DMS79 (cell line): ENCODE data around the gene NFKBIL1.

Experiments used
- DNase-seq: peaks from one replicate; lab custom pipeline; 2025; lab: John Stamatoyannopoulos, UW

NFKBIL1 gene

GRCh38 chr6:31559958-31560696 lies 12.7 kb downstream of the NFKBIL1 start:
- DNase-seq = no peak

GRCh38 chr6:31560697-31561058 lies 13.3 kb downstream of the NFKBIL1 start:
- no peak for DNase-seq

- no peak for DNase-seq
These were observed 20.3 kb downstream of the NFKBIL1 start for GRCh38 chr6:31567531-31568370.

- no peak for DNase-seq
These were observed 21.1 kb downstream of the NFKBIL1 start for GRCh38 chr6:31568537-31568961.

DNA sequence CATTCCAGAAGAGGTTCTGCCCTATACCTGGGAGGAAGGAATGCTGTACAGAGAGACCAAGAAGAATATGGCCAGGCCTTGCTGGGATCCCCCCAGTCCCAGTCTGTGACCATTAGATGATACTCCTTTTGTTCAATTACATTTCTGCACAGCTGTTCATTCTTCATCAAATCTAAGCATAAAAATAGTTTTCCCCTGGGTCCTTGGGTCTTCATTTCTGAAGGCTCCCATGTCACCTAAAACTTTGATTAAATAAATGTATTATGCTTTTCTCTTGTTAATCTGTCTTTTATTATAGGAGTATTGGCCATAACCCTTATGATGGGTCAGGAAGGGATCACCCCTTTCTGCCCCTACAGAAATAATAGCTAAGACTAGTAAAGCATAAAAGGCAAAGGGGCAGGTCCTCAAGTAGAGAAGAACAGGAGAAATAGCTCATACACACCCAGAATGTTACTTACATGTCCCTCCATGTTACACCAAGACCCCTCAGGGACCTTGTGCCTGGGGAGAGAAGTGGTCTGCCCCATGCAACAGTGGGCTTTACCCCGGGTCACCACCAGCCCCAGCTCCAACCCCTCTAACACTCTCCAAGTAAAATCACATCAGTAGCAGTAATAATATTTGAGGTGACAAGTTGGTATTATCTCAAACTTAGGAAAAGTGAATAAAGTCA lies 22.6 kb downstream of the NFKBIL1 start:
- no peak for DNase-seq

DNA sequence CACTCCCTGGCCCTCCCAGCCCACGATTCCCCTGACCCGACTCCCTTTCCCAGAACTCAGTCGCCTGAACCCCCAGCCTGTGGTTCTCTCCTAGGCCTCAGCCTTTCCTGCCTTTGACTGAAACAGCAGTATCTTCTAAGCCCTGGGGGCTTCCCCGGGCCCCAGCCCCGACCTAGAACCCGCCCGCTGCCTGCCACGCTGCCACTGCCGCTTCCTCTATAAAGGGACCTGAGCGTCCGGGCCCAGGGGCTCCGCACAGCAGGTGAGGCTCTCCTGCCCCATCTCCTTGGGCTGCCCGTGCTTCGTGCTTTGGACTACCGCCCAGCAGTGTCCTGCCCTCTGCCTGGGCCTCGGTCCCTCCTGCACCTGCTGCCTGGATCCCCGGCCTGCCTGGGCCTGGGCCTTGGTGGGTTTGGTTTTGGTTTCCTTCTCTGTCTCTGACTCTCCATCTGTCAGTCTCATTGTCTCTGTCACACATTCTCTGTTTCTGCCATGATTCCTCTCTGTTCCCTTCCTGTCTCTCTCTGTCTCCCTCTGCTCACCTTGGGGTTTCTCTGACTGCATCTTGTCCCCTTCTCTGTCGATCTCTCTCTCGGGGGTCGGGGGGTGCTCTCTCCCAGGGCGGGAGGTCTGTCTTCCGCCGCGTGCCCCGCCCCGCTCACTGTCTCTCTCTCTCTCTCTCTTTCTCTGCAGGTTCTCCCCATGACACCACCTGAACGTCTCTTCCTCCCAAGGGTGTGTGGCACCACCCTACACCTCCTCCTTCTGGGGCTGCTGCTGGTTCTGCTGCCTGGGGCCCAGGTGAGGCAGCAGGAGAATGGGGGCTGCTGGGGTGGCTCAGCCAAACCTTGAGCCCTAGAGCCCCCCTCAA lies 24.9 kb downstream of the NFKBIL1 start, which contains the start of gene LTA:
Gene LTA (plus strand): TSS at position 249 of the 871 bp plus-strand sequence. CDS start 454 bp downstream, at position 703.
- no peak for DNase-seq

DNA sequence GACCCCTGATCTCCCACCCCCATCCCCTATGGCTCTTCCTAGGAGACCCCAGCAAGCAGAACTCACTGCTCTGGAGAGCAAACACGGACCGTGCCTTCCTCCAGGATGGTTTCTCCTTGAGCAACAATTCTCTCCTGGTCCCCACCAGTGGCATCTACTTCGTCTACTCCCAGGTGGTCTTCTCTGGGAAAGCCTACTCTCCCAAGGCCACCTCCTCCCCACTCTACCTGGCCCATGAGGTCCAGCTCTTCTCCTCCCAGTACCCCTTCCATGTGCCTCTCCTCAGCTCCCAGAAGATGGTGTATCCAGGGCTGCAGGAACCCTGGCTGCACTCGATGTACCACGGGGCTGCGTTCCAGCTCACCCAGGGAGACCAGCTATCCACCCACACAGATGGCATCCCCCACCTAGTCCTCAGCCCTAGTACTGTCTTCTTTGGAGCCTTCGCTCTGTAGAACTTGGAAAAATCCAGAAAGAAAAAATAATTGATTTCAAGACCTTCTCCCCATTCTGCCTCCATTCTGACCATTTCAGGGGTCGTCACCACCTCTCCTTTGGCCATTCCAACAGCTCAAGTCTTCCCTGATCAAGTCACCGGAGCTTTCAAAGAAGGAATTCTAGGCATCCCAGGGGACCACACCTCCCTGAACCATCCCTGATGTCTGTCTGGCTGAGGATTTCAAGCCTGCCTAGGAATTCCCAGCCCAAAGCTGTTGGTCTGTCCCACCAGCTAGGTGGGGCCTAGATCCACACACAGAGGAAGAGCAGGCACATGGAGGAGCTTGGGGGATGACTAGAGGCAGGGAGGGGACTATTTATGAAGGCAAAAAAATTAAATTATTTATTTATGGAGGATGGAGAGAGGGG lies 26.1 kb downstream of the NFKBIL1 start:
- no peak for DNase-seq

- no peak for DNase-seq
These were observed 27.0 kb downstream of the NFKBIL1 start for GRCh38 chr6:31574106-31575061.

- no peak for DNase-seq
These were observed 28.0 kb downstream of the NFKBIL1 start, which contains the start of gene TNF for GRCh38 chr6:31575335-31575901. Gene TNF (plus strand): TSS chr6:31575565. CDS start chr6:31575742, 177 bp downstream.

DNA sequence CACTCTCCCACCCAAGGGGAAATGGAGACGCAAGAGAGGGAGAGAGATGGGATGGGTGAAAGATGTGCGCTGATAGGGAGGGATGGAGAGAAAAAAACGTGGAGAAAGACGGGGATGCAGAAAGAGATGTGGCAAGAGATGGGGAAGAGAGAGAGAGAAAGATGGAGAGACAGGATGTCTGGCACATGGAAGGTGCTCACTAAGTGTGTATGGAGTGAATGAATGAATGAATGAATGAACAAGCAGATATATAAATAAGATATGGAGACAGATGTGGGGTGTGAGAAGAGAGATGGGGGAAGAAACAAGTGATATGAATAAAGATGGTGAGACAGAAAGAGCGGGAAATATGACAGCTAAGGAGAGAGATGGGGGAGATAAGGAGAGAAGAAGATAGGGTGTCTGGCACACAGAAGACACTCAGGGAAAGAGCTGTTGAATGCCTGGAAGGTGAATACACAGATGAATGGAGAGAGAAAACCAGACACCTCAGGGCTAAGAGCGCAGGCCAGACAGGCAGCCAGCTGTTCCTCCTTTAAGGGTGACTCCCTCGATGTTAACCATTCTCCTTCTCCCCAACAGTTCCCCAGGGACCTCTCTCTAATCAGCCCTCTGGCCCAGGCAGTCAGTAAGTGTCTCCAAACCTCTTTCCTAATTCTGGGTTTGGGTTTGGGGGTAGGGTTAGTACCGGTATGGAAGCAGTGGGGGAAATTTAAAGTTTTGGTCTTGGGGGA lies 28.7 kb downstream of the NFKBIL1 start:
- DNase-seq = no peak

DNA sequence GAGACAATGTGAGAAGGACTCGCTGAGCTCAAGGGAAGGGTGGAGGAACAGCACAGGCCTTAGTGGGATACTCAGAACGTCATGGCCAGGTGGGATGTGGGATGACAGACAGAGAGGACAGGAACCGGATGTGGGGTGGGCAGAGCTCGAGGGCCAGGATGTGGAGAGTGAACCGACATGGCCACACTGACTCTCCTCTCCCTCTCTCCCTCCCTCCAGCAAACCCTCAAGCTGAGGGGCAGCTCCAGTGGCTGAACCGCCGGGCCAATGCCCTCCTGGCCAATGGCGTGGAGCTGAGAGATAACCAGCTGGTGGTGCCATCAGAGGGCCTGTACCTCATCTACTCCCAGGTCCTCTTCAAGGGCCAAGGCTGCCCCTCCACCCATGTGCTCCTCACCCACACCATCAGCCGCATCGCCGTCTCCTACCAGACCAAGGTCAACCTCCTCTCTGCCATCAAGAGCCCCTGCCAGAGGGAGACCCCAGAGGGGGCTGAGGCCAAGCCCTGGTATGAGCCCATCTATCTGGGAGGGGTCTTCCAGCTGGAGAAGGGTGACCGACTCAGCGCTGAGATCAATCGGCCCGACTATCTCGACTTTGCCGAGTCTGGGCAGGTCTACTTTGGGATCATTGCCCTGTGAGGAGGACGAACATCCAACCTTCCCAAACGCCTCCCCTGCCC lies 29.6 kb downstream of the NFKBIL1 start:
- DNase-seq = no peak

GRCh38 chr6:31577579-31577966 lies 30.2 kb downstream of the NFKBIL1 start:
- DNase-seq = no peak

- no peak for DNase-seq
These were observed 31.0 kb downstream of the NFKBIL1 start for GRCh38 chr6:31578184-31579118.

- DNase-seq = no peak
These were observed 31.7 kb downstream of the NFKBIL1 start for GRCh38 chr6:31579119-31579505.

- no peak for DNase-seq
These were observed 32.4 kb downstream of the NFKBIL1 start for GRCh38 chr6:31579546-31580437.

GRCh38 chr6:31580438-31580740 lies 33.0 kb downstream of the NFKBIL1 start:
- DNase-seq = no peak
